ENCODE data around the gene RTBDN. TPM values are rescaled to one million over a fixed set of nuclear protein-coding genes. Genes with fewer than 3 reads are reported as not detected.

RTBDN gene
- total RNA-seq, 4 donors from 2014 or later = not detected

- no peak for ATAC-seq
- Histone ChIP-seq H3K4me1 (peaks cover 6 to 9% of the 10 kb centered on the region in 2 donors), H3K9me3 (no peaks in the 10 kb centered on the region), H3K27ac (no peak overlapping the region), H3K36me3 (no peaks in the 10 kb centered on the region), H3K4me3 (no peak overlapping the region), H3K27me3 (peaks cover 91 to 96% (median 92%) of the 10 kb centered on the region in 3 donors)
- intact Hi-C loops (cut with DNase I; ENCODE audit: low total_unique reads) = no loop called here
- DNase-seq = no peak
- no peak for TF ChIP-seq POLR2A (IDR thresholded peaks at IDR 0.05)
- no peak for TF ChIP-seq CTCF (IDR thresholded peaks at IDR 0.05 in 4 of 5, conservative IDR thresholded peaks at IDR 0.05 in 1 of 5)
- in situ Hi-C loops (cut with MboI; ENCODE audit: low sequenced_read_pairs in 4 of 4) = no loop called here
Observed at GRCh38 chr19:12836529-12836863, 2.1 kb upstream of the RTBDN start.

- no peak for ATAC-seq
- Histone ChIP-seq H3K9me3 (no peaks in the 10 kb centered on the region), H3K4me3 (no peak overlapping the region), H3K27ac (no peak overlapping the region), H3K36me3 (no peaks in the 10 kb centered on the region), H3K4me1 (peaks cover 6 to 9% of the 10 kb centered on the region in 2 donors), H3K27me3 (peaks cover 89 to 94% (median 91%) of the 10 kb centered on the region in 3 donors)
- no peak for DNase-seq
- TF ChIP-seq POLR2A (IDR thresholded peaks at IDR 0.05) (no peak), CTCF (IDR thresholded peaks at IDR 0.05 in 4 of 5, conservative IDR thresholded peaks at IDR 0.05 in 1 of 5) (no peak)
- intact Hi-C loops (cut with DNase I; ENCODE audit: low total_unique reads) (no loop called here), in situ Hi-C loops (cut with MboI; ENCODE audit: low sequenced_read_pairs in 4 of 4) (no loop called here)
Observed at GRCh38 chr19:12834976-12835757, 788 bp upstream of the RTBDN start.

- no peaks in the 10 kb centered on the region for H3K9me3 ChIP-seq
- intact Hi-C loops (cut with DNase I; ENCODE audit: low total_unique reads) (no loop called here), in situ Hi-C loops (cut with MboI; ENCODE audit: low sequenced_read_pairs in 4 of 4) (no loop called here)
- DNase-seq (no peak), ATAC-seq (no peak)
- TF ChIP-seq POLR2A (IDR thresholded peaks at IDR 0.05) (no peak), CTCF (IDR thresholded peaks at IDR 0.05 in 4 of 5, conservative IDR thresholded peaks at IDR 0.05 in 1 of 5) (no peak)
- H3K4me3 ChIP-seq = peak overlapping the region; percentile 40 to 44 (median 42)
- H3K4me1 ChIP-seq = peaks cover 6 to 9% of the 10 kb centered on the region in 2 donors
- peaks cover 89 to 94% (median 91%) of the 10 kb centered on the region in 3 donors for H3K27me3 ChIP-seq
- no peaks in the 10 kb centered on the region for H3K36me3 ChIP-seq
- no peak overlapping the region for H3K27ac ChIP-seq
Observed at GRCh38 chr19:12833738-12834565, 427 bp downstream of the RTBDN start.

GRCh38 chr19:12833418-12833737 is 1.0 kb downstream of the RTBDN start:
- intact Hi-C loops (cut with DNase I; ENCODE audit: low total_unique reads) (no loop called here), in situ Hi-C loops (cut with MboI; ENCODE audit: low sequenced_read_pairs in 4 of 4) (no loop called here)
- no peaks in the 10 kb centered on the region for H3K36me3 ChIP-seq
- peaks cover 89 to 94% (median 90%) of the 10 kb centered on the region in 3 donors for H3K27me3 ChIP-seq
- ATAC-seq (no peak), DNase-seq (no peak)
- TF ChIP-seq POLR2A (IDR thresholded peaks at IDR 0.05) = no peak
- TF ChIP-seq CTCF (IDR thresholded peaks at IDR 0.05 in 4 of 5, conservative IDR thresholded peaks at IDR 0.05 in 1 of 5) = no peak
- H3K27ac ChIP-seq = no peak overlapping the region
- no peak overlapping the region for H3K4me3 ChIP-seq
- H3K9me3 ChIP-seq = no peaks in the 10 kb centered on the region
- H3K4me1 ChIP-seq = peaks cover under 1 to 5% of the 10 kb centered on the region in 2 donors

Measured in gastrocnemius medialis (tissue), 4 donors.